IPS-11a (cell line): ENCODE measurements around the gene ZNF175.
"Not testable (repeated sequence)": the region's sequence is repeated elsewhere in the genome, so short reads cannot be mapped to it uniquely, and the experiment has no call there.

ENCODE experiments used
- H3K4me3 ChIP-seq: one replicate; pipeline ENCODE4 v1.5.1; 2013; ENCODE audit warnings: low read depth, low read length, control low read depth

The ZNF175 gene

GRCh38 chr19:51626675-51627074 lies 55.6 kb downstream of the ZNF175 start:
- no peak overlapping the region for H3K4me3 ChIP-seq

- H3K4me3 ChIP-seq: no peak overlapping the region
These were observed 56.5 kb downstream of the ZNF175 start for GRCh38 chr19:51627491-51628138.

- no peak overlapping the region for H3K4me3 ChIP-seq
These were observed 57.3 kb downstream of the ZNF175 start for GRCh38 chr19:51628153-51628939.

GRCh38 chr19:51630315-51630714 lies 59.2 kb downstream of the ZNF175 start, which contains the start of gene SIGLEC5:
SIGLEC5 (minus strand) TSS chr19:51630401; CDS start chr19:51630335, 66 bp downstream.
- not testable (repeated sequence) for H3K4me3 ChIP-seq

- no peak overlapping the region for H3K4me3 ChIP-seq
These were observed 61.0 kb downstream of the ZNF175 start for GRCh38 chr19:51632126-51632525.

- H3K4me3 ChIP-seq: no peak overlapping the region
These were observed 66.4 kb downstream of the ZNF175 start for GRCh38 chr19:51637362-51637978.

- no peak overlapping the region for H3K4me3 ChIP-seq
These were observed 68.8 kb downstream of the ZNF175 start for GRCh38 chr19:51639916-51640315.

GRCh38 chr19:51640386-51640785 lies 69.3 kb downstream of the ZNF175 start:
- H3K4me3 ChIP-seq: no peak overlapping the region

GRCh38 chr19:51641648-51642047 lies 70.6 kb downstream of the ZNF175 start:
- no peak overlapping the region for H3K4me3 ChIP-seq
